ENCODE measurements around the gene PP2D1. TPM values are rescaled to one million over a fixed set of nuclear protein-coding genes. Genes with fewer than 3 reads are reported as not detected.
"Not testable (repeated sequence)": the region's sequence is repeated elsewhere in the genome, so short reads cannot be mapped to it uniquely, and the experiment has no call there.

Gene PP2D1
- total RNA-seq, 1 donor from 2014 or later: not detected

- no peak for DNase-seq
Measured at GRCh38 chr3:19967208-19967607, 44.9 kb downstream of the PP2D1 start.

GRCh38 chr3:19961960-19962359, 50.1 kb downstream of the PP2D1 start:
- no peak for DNase-seq

- no peak for DNase-seq
Measured at GRCh38 chr3:19960696-19961095, 51.4 kb downstream of the PP2D1 start.

- DNase-seq: no peak
Measured at GRCh38 chr3:19959505-19959904, 52.6 kb downstream of the PP2D1 start.

GRCh38 chr3:19957354-19957753, 54.7 kb downstream of the PP2D1 start:
- DNase-seq: not testable (repeated sequence)

GRCh38 chr3:19954676-19955075, 57.4 kb downstream of the PP2D1 start:
- no peak for DNase-seq

- no peak for DNase-seq
Measured at GRCh38 chr3:19950316-19950715, 61.7 kb downstream of the PP2D1 start.

GRCh38 chr3:19948226-19948591, 63.9 kb downstream of the PP2D1 start:
- DNase-seq: no peak

- peak; percentile 56 for DNase-seq
Measured at GRCh38 chr3:19947549-19948225, 64.4 kb downstream of the PP2D1 start.

GRCh38 chr3:19946832-19947548, 65.1 kb downstream of the PP2D1 start, which contains the start of gene RAB5A:
Gene RAB5A (plus strand): TSS chr3:19947097. CDS start chr3:19950899, 3,802 bp downstream.
- DNase-seq: peak; percentile 99

GRCh38 chr3:19945969-19946831, 65.9 kb downstream of the PP2D1 start:
- peak; percentile 4 for DNase-seq

- no peak for DNase-seq
Measured at GRCh38 chr3:19945534-19945933, 66.5 kb downstream of the PP2D1 start.

- no peak for DNase-seq
Measured at GRCh38 chr3:19940643-19941042, 71.4 kb downstream of the PP2D1 start.

- no peak for DNase-seq
Measured at GRCh38 chr3:19938295-19938627, 73.8 kb downstream of the PP2D1 start.

GRCh38 chr3:19937459-19938294, 74.4 kb downstream of the PP2D1 start:
- DNase-seq: no peak

Other genes with a start within 250 kb of the PP2D1 start
- 0.19 TPM in 1 of 2 replicates, not detected in the other for gene EFHB, start 78.0 kb downstream of the PP2D1 start, total RNA-seq
- gene RAB5A, start 65.2 kb downstream of the PP2D1 start, total RNA-seq: 92.1 and 110 TPM in 2 replicates
- 18.7 and 22.6 TPM in 2 replicates for gene KAT2B, start 28.2 kb upstream of the PP2D1 start, total RNA-seq
- gene SGO1, start 173.9 kb upstream of the PP2D1 start, total RNA-seq: 2.6 and 10.5 TPM in 2 replicates